Measurements from ENCODE around the gene TXNRD3.

Gene TXNRD3

DNA sequence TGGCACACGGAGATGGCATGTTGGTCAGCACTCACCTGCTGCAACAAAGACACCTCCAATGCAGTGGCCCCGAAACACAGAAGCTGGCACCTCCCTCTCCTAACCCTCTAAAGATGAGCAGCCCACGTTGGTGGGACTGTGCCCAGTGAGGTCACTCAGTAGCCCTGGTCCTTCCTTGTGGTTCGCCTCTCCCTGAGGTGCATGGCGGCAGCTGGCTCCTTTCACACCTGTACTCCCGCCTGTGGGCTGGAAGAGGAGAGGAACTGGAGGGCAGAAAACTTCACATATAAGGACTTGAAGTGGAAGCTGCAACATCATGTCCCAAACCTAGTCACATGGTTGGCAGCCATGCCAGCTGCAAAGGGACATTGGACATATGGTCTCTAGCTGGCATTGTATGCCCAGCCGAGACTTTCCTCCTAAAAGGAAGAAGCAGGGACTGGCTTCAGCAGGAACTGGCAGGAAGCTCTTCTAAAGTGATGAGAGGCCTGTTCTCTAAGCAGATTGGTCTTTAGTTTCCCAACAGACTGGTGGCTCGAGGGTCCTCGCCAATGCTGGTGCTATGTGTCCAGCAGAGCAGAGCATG, 85.4 kb downstream of the TXNRD3 start:
- intact Hi-C loops (cut with DNase I; ENCODE audit: low total_unique reads), result no loop called here
- no peaks in the 10 kb centered on the region for H3K36me3 ChIP-seq
- no peaks in the 10 kb centered on the region for H3K27me3 ChIP-seq
- no peaks in the 10 kb centered on the region for H3K9me3 ChIP-seq
- no peak for DNase-seq
- no peak overlapping the region for H3K27ac ChIP-seq
- H3K4me1 ChIP-seq, result no peaks in the 10 kb centered on the region
- TF ChIP-seq, protein P1, sequence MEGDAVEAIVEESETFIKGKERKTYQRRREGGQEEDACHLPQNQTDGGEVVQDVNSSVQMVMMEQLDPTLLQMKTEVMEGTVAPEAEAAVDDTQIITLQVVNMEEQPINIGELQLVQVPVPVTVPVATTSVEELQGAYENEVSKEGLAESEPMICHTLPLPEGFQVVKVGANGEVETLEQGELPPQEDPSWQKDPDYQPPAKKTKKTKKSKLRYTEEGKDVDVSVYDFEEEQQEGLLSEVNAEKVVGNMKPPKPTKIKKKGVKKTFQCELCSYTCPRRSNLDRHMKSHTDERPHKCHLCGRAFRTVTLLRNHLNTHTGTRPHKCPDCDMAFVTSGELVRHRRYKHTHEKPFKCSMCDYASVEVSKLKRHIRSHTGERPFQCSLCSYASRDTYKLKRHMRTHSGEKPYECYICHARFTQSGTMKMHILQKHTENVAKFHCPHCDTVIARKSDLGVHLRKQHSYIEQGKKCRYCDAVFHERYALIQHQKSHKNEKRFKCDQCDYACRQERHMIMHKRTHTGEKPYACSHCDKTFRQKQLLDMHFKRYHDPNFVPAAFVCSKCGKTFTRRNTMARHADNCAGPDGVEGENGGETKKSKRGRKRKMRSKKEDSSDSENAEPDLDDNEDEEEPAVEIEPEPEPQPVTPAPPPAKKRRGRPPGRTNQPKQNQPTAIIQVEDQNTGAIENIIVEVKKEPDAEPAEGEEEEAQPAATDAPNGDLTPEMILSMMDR (IDR thresholded peaks at IDR 0.05), result no peak
- no peak overlapping the region for H3K4me3 ChIP-seq

DNA sequence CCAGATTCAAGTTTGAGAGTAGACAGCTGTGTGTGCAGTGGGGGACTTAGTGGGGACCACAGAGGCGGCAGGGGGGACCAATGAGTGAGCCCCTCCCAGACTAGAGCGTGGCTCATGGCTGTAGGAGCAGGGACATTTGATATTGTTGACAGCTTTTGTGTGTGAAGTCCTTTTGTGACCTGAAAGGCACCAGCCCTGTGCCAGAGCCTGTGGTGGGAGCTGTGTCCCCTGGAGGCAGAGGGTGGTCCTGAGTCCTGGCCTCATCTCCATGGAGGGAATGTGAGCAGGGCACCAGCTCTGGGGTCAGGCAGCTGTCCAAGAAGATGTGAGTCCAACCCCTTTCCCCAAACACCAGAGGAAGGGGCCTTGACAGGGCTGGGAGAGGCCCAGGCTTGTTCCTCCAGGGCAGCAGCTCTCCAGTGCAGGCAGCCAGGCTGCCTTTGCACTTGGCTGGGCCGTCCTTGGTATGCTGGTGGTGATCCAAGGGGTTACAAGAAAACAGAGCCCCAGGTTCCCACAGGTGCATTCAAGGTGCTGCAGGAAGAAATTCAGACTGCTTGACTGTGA, 86.1 kb downstream of the TXNRD3 start:
- H3K4me3 ChIP-seq, result no peak overlapping the region
- intact Hi-C loops (cut with DNase I; ENCODE audit: low total_unique reads), result no loop called here
- TF ChIP-seq, protein P1 (IDR thresholded peaks at IDR 0.05), result no peak
- no peaks in the 10 kb centered on the region for H3K9me3 ChIP-seq
- H3K36me3 ChIP-seq, result no peaks in the 10 kb centered on the region
- H3K27ac ChIP-seq, result no peak overlapping the region
- H3K4me1 ChIP-seq, result no peaks in the 10 kb centered on the region
- DNase-seq, result no peak
- H3K27me3 ChIP-seq, result no peaks in the 10 kb centered on the region

DNA sequence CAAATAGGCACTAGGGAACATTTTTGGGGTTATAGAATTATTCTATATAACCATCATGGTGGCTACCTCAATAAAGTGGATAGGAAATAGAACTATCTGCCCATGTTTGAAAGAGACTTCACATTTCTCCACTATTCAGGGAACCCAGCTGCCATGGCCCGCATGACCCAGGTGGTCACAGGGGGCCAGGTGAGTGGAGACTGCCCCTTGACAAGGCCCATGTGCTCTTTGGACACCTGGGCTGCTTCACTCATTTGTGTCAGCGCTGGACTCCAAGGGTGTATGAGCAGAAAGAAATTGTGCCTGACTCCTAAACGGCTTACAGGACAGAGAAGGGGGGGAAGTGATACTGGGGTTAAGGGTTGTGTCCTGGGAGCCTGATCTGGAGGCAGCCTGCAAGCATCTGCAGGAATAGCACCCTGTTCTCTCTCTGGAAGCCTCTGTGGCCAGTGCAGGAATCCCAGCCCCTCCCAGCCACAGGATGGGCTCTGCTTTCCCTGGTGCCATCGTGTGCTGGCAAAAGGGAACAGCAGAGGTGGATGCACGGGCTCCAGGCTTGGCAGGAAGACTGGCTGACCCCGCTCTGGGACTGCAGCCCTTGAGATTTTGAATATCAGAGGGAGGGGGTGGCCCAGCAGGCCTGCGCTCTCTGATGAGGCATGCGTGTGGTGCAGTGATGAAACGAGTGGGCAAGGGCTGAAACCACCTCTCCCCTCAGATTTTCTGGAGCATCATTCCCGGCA, 87.1 kb downstream of the TXNRD3 start:
- TF ChIP-seq, protein P1 (IDR thresholded peaks at IDR 0.05), result no peak
- Histone ChIP-seq H3K4me1 (no peaks in the 10 kb centered on the region), H3K27me3 (no peaks in the 10 kb centered on the region), H3K27ac (no peak overlapping the region), H3K36me3 (no peaks in the 10 kb centered on the region), H3K9me3 (peaks cover 0 to 7% (median 5%) of the 10 kb centered on the region in 3 donors), H3K4me3 (no peak overlapping the region)
- intact Hi-C loops (cut with DNase I; ENCODE audit: low total_unique reads), result no loop called here
- no peak for DNase-seq

DNA sequence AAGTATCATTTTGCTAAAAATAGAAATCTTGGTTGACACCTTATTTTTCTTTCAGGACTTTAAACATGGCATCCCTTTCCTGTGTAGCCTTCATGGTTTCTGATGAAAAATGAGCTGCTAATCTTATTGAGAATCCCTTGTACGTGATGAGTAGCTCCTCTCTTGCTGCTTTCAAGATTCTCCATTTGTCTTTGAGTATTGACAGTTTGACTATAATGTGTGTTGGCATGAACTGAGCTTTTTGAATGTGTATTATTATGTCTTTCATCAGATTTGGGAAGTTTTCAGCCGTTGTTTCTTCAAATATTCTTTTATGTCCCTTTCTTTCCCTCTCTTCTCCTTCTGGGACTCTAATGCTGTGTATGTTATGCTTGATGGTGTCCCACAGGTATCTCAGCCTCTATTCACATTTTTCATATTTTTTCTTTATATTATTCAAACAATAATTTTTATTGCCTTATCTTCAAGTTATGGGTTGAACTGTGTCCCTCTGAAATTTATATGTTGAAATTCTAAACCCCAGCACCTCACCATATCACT, 92.1 kb downstream of the TXNRD3 start:
- Histone ChIP-seq H3K27me3 (no peaks in the 10 kb centered on the region), H3K36me3 (no peaks in the 10 kb centered on the region), H3K27ac (no peak overlapping the region), H3K9me3 (peaks cover 0 to 12% (median 7%) of the 10 kb centered on the region in 3 donors), H3K4me3 (no peak overlapping the region), H3K4me1 (no peaks in the 10 kb centered on the region)
- TF ChIP-seq, protein P1 (IDR thresholded peaks at IDR 0.05), result no peak
- intact Hi-C loops (cut with DNase I; ENCODE audit: low total_unique reads), result no loop called here
- no peak for DNase-seq

DNA sequence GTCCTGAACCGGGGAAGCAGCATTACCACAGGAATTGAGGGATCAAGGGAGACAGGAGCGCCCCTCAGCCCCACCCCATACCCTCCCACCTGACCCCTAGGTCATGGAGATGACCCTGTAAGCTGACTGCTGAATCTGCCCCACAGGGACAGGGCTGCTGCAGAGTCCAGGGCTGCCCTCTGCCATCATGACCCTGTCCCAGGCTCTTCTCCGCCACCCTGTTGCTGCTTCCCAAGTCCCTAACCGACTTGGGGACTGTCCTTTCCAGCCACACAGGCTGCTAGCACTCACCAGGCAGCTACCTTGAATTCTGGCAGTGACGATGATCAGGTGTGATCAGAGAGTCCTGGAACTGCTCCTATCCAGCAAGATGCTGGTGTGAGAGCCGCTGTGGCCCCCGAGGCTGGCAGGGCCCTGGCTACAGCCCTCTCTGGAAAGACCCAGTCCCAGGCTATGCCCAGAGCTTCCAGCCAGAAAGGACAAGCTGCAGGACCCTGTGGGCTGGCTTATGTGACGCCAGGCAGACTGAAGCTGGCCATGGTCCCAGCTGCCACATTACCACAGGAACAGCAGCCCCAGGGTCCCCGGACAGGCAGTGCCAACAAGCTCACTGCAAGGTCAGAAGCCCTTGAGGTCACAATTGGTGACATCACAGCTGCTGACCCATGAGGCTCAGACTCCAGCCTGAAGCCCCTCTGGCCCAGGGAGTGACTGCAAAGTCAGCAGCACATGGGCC, 96.4 kb downstream of the TXNRD3 start, which contains the start of gene C3orf22:
Gene C3orf22 (minus strand): TSS at position 597 of the 736 bp plus-strand sequence. CDS start 5,542 bp downstream, outside the sequence.
- peaks cover 0 to 12% (median 5%) of the 10 kb centered on the region in 3 donors for H3K9me3 ChIP-seq
- no peaks in the 10 kb centered on the region for H3K4me1 ChIP-seq
- no peak within 1 kb of the TSS for H3K27ac ChIP-seq
- TF ChIP-seq, protein P1 (IDR thresholded peaks at IDR 0.05), result no peak
- no peak within 1 kb of the TSS for H3K4me3 ChIP-seq
- H3K36me3 ChIP-seq, result no peaks in the 10 kb centered on the region
- H3K27me3 ChIP-seq, result peaks cover 0 to 16% of the 10 kb centered on the region in 2 donors
- DNase-seq, result peak in 1 of 2 donors; percentile 48
- intact Hi-C loops (cut with DNase I; ENCODE audit: low total_unique reads), result no loop called here

Measured in tibial artery (tissue), 4 donors.